PC-9 (cell line): ENCODE measurements around the gene TBC1D25.

ENCODE experiments used
- EZH2 ChIP-seq: fragments of 200-600 bp; sonication (generic); IDR thresholded peaks from 2 replicates; pipeline ENCODE4 v1.8.0; 2017; ENCODE audit warnings: antibody characterized with exemption, low read depth
- TF ChIP-seq, protein P1 (sequence below): fragments of 200-600 bp; sonication (generic); conservative IDR thresholded peaks from 2 replicates; pipeline ENCODE4 v1.6.1; 2017; ENCODE audit warnings: mixed run types, antibody characterized with exemption, mild to moderate bottlenecking, moderate library complexity

- TF ChIP-seq, protein P1, sequence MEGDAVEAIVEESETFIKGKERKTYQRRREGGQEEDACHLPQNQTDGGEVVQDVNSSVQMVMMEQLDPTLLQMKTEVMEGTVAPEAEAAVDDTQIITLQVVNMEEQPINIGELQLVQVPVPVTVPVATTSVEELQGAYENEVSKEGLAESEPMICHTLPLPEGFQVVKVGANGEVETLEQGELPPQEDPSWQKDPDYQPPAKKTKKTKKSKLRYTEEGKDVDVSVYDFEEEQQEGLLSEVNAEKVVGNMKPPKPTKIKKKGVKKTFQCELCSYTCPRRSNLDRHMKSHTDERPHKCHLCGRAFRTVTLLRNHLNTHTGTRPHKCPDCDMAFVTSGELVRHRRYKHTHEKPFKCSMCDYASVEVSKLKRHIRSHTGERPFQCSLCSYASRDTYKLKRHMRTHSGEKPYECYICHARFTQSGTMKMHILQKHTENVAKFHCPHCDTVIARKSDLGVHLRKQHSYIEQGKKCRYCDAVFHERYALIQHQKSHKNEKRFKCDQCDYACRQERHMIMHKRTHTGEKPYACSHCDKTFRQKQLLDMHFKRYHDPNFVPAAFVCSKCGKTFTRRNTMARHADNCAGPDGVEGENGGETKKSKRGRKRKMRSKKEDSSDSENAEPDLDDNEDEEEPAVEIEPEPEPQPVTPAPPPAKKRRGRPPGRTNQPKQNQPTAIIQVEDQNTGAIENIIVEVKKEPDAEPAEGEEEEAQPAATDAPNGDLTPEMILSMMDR: no peak
- no peak for TF ChIP-seq EZH2
Observed at GRCh38 chrX:48598614-48599013, 59.1 kb downstream of the TBC1D25 start.
